GM12875 (cell line): ENCODE measurements around the gene EEIG1.

ENCODE experiments used
- H3K4me3 ChIP-seq: one replicate; pipeline ENCODE4 v1.5.1; 2011; ENCODE audit warnings: low read depth, low read length, control low read depth
- CTCF ChIP-seq: IDR thresholded peaks from 2 replicates; pipeline ENCODE4 v1.5.1; 2011; ENCODE audit warnings: low read depth, mild to moderate bottlenecking, control low read depth, inconsistent platforms, low read length, moderate library complexity, borderline replicate concordance; ENCODE audit not compliant: insufficient read depth

The EEIG1 gene

GRCh38 chr9:127937388-127938297, 43.1 kb downstream of the EEIG1 start, which contains the start of gene DPM2:
Gene DPM2 (minus strand): TSS chr9:127937854. CDS start chr9:127937820, 34 bp downstream.
- TF ChIP-seq CTCF: no peak
- H3K4me3 ChIP-seq: peak within 1 kb of the TSS; percentile 85

- H3K4me3 ChIP-seq: peak overlapping the region; percentile 85
- TF ChIP-seq CTCF: no peak
Measured at GRCh38 chr9:127937056-127937387, 43.8 kb downstream of the EEIG1 start.

- peak overlapping the region; percentile 85 for H3K4me3 ChIP-seq
- TF ChIP-seq CTCF: no peak
Measured at GRCh38 chr9:127936347-127936852, 44.4 kb downstream of the EEIG1 start.

- no peak overlapping the region for H3K4me3 ChIP-seq
- TF ChIP-seq CTCF: no peak
Measured at GRCh38 chr9:127935765-127936221, 45.0 kb downstream of the EEIG1 start.

GRCh38 chr9:127934986-127935385, 45.8 kb downstream of the EEIG1 start:
- no peak for TF ChIP-seq CTCF
- no peak overlapping the region for H3K4me3 ChIP-seq

- H3K4me3 ChIP-seq: no peak overlapping the region
- TF ChIP-seq CTCF: no peak
Measured at GRCh38 chr9:127934248-127934647, 46.5 kb downstream of the EEIG1 start.
